ENCODE measurements around the gene DAB1. TPM values are rescaled to one million over a fixed set of nuclear protein-coding genes. Genes with fewer than 3 reads are reported as not detected.

DAB1 gene
- total and polyA plus RNA-seq, 10 of the 15 experiments (the other 5 are each of a cell fraction or from before 2014, with no cell fraction given), result 0.02 to 0.10 (median 0.03) TPM; not detected in 5

- TF ChIP-seq, protein P1, sequence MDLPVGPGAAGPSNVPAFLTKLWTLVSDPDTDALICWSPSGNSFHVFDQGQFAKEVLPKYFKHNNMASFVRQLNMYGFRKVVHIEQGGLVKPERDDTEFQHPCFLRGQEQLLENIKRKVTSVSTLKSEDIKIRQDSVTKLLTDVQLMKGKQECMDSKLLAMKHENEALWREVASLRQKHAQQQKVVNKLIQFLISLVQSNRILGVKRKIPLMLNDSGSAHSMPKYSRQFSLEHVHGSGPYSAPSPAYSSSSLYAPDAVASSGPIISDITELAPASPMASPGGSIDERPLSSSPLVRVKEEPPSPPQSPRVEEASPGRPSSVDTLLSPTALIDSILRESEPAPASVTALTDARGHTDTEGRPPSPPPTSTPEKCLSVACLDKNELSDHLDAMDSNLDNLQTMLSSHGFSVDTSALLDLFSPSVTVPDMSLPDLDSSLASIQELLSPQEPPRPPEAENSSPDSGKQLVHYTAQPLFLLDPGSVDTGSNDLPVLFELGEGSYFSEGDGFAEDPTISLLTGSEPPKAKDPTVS (IDR thresholded peaks at IDR 0.05; ENCODE audit: low read depth, low read length), result no peak
- no peak for TF ChIP-seq EGR1 (IDR thresholded peaks at IDR 0.05; ENCODE audit: borderline replicate concordance in 1 of 2, low read depth in 2 of 2, low read length in 2 of 2)
- no peak for TF ChIP-seq NR2C1 (IDR thresholded peaks at IDR 0.05)
- TF ChIP-seq ZNF274 (IDR thresholded peaks at IDR 0.05; ENCODE audit: insufficient read depth, insufficient read length), result no peak
- TF ChIP-seq BCL3 (IDR thresholded peaks at IDR 0.05; ENCODE audit: borderline replicate concordance, insufficient read depth, low read depth, low read length, poor library complexity, severe bottlenecking), result no peak
Measured at GRCh38 chr1:57109883-57110282, 314.0 kb downstream of the DAB1 start (continued).

DNA sequence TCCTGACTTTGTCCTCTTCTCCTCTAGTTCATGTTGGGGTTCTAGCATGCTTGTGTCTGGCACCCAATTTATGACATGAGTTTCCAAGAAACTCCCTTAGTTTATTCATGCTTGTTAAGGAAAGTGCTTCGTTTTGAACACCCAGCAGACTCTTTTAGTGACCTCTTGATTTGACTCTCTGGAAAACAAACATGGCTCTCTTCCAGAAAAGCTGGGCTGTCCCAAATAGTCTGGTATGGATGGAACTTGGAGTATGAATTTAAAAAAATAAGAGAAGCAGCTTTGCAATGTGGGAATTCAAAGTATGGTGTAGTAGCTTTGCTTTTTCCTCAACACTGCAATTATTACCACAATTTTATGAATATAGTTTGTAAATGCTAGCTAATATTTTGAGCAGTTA lies 314.6 kb downstream of the DAB1 start:
- no peaks in the 10 kb centered on the region for H3K79me2 ChIP-seq (ENCODE audit: control insufficient read depth, insufficient read depth, low read length)
- H4K20me1 ChIP-seq (ENCODE audit: control insufficient read depth, insufficient read depth), result no peaks in the 10 kb centered on the region
- no peak overlapping the region for H3K9ac ChIP-seq (ENCODE audit: control insufficient read depth, insufficient read depth, low read length)
- no peak overlapping the region for H3K4me2 ChIP-seq (ENCODE audit: control insufficient read depth, insufficient read depth)
- H3K27ac ChIP-seq (ENCODE audit: control insufficient read depth, insufficient read depth), result no peak overlapping the region
- no peaks in the 10 kb centered on the region for H3K9me3 ChIP-seq (replicated peaks; ENCODE audit: control insufficient read depth, insufficient read depth, low read length)
- no peak overlapping the region for H3K4me3 ChIP-seq
- no peaks in the 10 kb centered on the region for H3K4me1 ChIP-seq (ENCODE audit: control insufficient read depth, insufficient read depth, low read length)
- intact Hi-C loops (cut with micrococcal nuclease; ENCODE audit: unreplicated experiment) (no loop called here), in situ Hi-C loops (cut with MboI) (no loop called here)
- 0% methylated on average over 1 of the region's 1 CpG for WGBS (ENCODE audit: insufficient coverage, insufficient replicate concordance, low lambda C conversion rate, missing lambda C conversion rate)
- no peaks in the 10 kb centered on the region for H3K36me3 ChIP-seq (ENCODE audit: control insufficient read depth in 2 of 2, insufficient read depth in 2 of 2, low read length in 1 of 2)
- no peak overlapping the region for H2AFZ ChIP-seq (ENCODE audit: control insufficient read depth, low read depth, low read length)
- no peaks in the 10 kb centered on the region for H3K27me3 ChIP-seq (replicated peaks in 1 of 2; ENCODE audit: control insufficient read depth in 2 of 2, insufficient read depth in 2 of 2, low read length in 1 of 2)
- ChIA-PET CTCF (no interaction called here), SMC1A (ENCODE audit: uncharacterized antibody, unreplicated experiment) (interaction anchor here (0.7 kb wide), 1 partner anchor 33 kb away, joined by 4 read pairs; no protein-coding TSS in a partner anchor), POLR2A (no interaction called here), RAD21 (ENCODE audit: unreplicated experiment) (no interaction called here)
- ATAC-seq (no peak), FAIRE-seq (no peak), DNase-seq (ENCODE audit: low read depth, low spot score) (no peak)
- BruUV-seq (replicated peaks), result no TSS peak
- no peak for TF ChIP-seq HCFC1 (IDR thresholded peaks at IDR 0.05; ENCODE audit: low read length)
- TF ChIP-seq SRF (IDR thresholded peaks at IDR 0.05; ENCODE audit: low read depth in 2 of 2, low read length in 2 of 2), result no peak
- TF ChIP-seq ZSCAN29 (IDR thresholded peaks at IDR 0.05), result no peak
- TF ChIP-seq CREB1 (IDR thresholded peaks at IDR 0.05; ENCODE audit: low read depth), result no peak
- TF ChIP-seq RFX5 (IDR thresholded peaks at IDR 0.05; ENCODE audit: low read depth, low read length), result no peak
- TF ChIP-seq JUNB (IDR thresholded peaks at IDR 0.05), result no peak
- TF ChIP-seq, protein P2, sequence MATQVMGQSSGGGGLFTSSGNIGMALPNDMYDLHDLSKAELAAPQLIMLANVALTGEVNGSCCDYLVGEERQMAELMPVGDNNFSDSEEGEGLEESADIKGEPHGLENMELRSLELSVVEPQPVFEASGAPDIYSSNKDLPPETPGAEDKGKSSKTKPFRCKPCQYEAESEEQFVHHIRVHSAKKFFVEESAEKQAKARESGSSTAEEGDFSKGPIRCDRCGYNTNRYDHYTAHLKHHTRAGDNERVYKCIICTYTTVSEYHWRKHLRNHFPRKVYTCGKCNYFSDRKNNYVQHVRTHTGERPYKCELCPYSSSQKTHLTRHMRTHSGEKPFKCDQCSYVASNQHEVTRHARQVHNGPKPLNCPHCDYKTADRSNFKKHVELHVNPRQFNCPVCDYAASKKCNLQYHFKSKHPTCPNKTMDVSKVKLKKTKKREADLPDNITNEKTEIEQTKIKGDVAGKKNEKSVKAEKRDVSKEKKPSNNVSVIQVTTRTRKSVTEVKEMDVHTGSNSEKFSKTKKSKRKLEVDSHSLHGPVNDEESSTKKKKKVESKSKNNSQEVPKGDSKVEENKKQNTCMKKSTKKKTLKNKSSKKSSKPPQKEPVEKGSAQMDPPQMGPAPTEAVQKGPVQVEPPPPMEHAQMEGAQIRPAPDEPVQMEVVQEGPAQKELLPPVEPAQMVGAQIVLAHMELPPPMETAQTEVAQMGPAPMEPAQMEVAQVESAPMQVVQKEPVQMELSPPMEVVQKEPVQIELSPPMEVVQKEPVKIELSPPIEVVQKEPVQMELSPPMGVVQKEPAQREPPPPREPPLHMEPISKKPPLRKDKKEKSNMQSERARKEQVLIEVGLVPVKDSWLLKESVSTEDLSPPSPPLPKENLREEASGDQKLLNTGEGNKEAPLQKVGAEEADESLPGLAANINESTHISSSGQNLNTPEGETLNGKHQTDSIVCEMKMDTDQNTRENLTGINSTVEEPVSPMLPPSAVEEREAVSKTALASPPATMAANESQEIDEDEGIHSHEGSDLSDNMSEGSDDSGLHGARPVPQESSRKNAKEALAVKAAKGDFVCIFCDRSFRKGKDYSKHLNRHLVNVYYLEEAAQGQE (IDR thresholded peaks at IDR 0.05; ENCODE audit: low read depth, low read length), result no peak
- TF ChIP-seq, protein P3, sequence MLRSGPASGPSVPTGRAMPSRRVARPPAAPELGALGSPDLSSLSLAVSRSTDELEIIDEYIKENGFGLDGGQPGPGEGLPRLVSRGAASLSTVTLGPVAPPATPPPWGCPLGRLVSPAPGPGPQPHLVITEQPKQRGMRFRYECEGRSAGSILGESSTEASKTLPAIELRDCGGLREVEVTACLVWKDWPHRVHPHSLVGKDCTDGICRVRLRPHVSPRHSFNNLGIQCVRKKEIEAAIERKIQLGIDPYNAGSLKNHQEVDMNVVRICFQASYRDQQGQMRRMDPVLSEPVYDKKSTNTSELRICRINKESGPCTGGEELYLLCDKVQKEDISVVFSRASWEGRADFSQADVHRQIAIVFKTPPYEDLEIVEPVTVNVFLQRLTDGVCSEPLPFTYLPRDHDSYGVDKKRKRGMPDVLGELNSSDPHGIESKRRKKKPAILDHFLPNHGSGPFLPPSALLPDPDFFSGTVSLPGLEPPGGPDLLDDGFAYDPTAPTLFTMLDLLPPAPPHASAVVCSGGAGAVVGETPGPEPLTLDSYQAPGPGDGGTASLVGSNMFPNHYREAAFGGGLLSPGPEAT (IDR thresholded peaks at IDR 0.05; ENCODE audit: low read depth), result no peak
- TF ChIP-seq BMI1 (IDR thresholded peaks at IDR 0.05; ENCODE audit: borderline replicate concordance), result no peak
